ENCODE data around the gene WASF3.

The WASF3 gene

DNA sequence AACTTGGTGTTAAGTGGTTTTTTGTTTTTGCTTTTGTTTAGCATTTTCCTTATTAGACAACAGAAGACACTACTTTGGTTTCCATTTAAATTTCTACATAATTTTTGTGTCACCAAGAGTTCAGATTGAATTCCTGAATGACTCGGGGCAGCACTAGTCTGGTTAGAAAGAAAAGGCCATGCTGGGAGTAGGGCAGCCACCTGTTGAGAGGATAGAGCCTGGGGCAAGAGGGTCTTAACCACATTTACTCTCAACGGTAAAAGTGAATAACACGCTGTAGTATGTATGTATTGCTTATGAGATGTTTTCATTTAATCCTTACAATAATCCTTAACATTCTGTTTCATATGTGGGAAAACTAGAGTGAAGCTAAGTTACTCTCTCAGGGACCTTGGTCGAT is 131.5 kb downstream of the WASF3 start:
- no peak for DNase-seq

DNA sequence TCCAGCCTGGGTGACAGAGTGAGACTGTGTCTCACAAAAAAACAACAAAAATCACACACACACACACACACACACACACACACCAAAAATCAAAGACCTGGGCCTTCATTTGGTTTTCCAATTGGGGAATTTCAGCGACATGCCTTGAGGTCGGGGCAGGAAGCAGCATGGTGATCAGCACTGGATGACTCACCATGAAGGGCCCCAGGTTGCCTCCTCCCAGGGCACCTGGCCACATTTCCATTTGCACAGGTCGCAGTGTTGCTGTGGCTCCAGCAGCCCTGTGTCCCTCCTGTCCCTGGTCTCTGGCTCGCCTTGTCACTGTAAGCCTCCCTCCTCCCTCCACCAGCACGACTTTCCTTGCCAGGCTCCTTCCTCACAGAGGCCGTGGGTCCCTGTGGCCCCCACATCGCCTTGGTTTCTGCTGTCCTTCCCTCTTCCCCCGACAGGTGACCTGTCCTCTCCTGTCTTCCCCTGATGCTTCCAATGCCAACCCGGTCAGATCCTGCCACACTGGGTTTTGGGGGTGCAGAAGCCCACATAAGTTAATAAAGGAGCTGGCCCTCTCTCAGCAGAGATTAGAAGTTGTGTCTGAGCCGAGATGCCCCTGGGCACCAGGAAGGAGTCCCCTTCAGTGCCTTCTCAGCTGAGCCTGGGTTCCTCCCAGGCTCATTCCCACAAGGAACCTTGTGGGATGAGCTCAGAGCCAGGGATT is 136.4 kb downstream of the WASF3 start:
- DNase-seq, result no peak

DNA sequence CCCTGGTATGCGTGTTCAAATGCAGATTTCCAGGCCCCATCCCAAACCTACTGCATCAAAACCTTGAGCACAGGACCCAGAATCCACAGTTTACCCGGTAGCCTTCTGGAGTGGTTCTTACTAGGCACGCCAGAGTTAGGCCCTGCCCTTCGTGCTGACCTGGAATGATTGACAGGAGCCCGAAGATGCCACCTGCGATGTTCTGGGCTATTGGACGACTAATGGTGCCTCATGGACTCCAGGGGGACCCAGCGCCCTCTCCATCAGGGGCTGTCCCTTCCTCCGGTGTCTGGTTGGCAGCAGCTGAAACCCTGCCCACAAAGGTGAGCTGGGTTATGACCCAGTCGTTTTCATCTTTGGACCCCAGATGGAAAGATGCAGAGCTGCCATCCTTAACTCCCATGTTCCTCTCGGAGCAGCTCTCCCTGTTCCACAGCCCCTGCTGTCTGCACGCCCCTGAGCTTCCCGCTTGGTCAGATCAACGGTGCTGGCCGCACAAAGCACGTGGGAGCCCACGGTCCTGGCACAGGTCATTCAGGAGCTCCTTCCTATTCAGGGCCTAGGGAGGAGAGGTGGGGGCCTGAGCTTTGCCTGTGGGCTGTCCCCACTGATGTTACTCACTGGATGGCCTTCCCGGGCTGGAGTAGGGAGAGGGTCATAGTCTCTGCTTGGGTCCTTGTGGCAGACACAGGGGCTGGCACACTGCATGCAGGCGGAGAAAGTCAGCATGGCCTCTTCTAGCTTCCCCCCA is 137.3 kb downstream of the WASF3 start:
- no peak for DNase-seq

DNA sequence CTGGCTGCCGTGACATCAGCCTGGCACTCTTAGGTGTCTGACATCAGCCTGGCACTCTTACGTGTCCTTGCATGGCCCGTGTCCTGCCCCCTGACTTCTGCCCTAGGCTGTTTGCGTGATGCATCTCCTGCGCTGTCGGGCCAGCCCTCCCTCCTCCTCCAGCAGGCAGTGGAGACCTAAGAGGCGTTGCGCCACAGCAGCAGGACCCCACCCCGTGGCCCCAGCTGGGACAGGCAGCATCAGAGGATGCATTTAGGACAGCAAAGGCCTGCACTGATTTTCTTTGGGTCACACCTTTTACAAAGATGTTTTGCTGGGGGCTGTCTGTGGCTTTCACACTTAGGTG is 137.8 kb downstream of the WASF3 start:
- DNase-seq, result no peak

DNA sequence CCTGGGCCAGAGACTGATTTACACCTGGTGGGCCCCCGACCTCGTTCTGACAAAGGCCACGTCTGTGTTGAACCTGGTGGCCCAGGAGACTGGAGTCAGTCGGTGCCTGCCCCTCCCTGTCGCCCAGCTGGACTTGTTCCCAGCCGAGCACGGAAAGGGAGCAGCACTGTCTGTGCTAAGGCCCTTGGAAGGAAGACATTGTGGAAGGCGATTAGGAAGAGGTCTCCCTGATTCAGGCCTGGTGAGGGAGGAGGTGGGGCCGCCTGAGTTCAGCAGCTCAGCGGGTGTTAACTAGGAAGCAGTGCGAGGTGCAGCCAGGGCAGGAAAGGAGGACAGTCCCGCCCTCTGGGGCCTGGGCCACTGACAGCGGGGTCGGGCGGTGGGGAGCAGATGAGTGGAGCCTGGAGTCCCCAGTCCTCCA is 138.4 kb downstream of the WASF3 start:
- no peak for DNase-seq

DNA sequence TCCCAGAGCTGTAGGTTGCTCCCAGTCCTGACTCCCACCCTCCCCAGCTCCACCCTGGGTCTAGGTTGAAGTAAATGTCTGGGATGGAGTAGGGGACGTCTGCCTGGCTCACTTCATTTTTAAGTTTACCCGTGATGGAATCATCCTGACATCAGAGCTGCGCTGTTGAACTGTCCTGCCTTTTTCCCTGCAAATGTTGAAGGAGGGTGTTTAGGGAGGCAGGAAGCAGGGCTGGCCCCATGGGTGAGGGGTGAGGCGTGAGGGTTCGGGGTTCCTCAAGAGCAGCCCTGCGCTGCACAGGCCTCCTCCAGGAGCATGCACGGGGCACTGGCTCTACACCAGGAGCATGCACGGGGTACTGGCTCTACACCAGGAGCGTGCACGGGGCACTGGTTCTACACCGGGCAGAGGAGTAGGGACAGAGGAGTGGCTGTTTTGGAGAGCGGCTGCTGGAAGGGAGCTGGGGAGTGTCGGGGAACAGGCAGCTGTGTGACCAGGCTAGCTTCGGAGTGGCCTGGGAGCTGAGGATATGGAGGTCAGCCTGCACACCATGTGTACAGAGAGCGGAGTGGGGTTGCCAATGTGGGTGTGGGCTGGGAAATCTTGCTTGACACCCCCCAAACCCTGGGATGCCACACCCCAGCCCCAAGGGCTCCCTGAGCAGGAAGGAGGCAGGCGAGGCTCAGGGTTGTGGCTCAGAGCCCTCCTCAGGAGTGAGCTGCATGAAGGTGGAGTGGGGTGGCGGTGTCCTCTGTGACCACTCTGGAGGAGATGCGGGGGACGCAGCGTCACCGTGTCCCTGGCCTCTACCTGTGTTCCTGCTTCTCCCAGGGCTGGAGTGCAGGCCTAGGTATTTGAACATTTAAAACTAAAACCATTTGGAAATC is 139.8 kb downstream of the WASF3 start:
- no peak for DNase-seq

DNA sequence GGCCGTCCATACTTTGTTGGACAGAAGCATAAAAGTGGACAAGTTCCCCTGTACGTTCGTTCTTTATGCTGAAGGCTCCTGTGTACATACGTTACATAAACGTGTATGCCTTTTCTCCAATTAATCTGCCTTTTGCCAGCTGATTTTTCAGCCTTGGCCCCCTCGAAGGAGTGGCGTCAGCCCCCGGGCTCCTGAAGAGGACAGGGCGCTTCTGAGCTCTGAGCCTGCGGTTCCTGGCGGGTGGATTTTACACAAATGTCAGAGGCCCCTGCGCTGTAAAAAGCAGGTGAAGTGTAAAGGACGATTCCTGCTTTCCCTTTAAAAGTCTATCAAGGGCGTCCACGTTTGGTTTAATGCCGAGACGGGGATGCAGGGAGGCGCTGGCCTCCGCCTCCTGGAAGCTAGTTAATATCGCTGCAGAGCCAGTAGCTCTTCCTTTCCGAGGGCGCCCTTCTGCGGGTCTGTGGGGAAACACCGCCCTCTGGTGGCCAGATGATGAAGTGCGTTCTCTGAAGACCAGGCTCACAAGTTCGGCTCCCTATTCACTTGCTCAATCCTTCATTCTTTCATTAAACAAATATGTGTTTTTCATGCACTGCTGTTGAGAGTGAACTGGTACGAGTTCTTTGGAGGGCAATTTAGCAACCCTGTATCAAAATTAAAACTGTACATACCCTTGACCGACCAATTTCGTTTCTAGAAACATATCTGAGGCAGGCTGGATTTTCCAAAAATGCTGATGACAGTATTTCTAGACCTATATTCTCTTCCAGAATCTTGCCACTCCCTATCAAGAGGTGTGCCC is 141.1 kb downstream of the WASF3 start:
- peak; percentile 58 for DNase-seq

DNA sequence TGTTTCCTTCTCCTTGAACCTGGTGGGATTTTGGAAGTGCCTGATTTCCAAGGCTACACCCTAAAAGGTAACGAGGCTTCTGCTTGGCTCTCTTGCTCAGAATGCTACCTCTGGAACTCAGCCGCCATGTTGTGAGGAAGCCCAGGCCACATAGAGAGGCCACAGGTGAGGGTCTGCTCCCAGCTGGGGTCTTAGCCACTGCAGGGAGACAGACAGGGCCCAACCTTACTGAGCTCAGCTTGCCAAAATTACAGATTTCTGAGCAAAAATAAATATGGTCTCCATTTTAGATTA is 141.7 kb downstream of the WASF3 start:
- no peak for DNase-seq

DNA sequence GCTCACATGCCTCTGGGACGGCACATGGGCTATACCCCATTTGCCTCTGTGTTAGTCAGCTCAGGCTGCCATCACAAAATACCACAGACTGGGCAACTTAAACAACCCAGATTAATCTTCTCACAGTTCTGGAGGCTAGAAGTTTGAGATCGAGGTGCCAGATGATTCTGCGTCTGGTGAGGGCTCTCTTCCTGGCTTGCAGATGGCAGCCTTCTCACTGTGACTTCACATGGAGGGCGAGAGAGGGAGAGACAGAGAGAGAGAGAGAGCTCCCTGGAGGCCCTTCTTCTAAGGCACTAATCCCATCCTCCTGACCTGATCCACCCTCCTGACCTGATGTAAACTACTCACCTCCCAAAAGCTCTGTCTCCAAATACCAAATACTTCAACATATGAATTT is 148.1 kb downstream of the WASF3 start:
- DNase-seq, result no peak

DNA sequence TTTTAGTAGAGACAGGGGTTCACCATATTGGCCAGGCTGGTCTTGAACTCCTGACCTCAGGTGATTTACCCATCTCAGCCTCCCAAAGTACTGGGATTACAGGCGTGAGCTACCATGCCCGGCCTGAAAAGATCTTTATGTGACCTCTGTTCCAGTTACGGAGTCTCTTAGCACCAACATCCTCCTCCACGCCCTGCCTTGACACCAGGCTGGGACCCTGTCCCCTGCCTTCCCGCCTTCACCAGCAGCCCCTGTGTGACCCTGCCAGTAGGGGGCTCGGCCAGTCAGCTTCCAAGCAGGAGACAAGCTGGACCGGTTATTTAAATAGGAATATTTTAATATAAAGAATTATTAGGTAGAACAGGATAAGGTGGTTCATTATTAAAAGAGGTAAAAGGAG is 148.9 kb downstream of the WASF3 start:
- no peak for DNase-seq

DNA sequence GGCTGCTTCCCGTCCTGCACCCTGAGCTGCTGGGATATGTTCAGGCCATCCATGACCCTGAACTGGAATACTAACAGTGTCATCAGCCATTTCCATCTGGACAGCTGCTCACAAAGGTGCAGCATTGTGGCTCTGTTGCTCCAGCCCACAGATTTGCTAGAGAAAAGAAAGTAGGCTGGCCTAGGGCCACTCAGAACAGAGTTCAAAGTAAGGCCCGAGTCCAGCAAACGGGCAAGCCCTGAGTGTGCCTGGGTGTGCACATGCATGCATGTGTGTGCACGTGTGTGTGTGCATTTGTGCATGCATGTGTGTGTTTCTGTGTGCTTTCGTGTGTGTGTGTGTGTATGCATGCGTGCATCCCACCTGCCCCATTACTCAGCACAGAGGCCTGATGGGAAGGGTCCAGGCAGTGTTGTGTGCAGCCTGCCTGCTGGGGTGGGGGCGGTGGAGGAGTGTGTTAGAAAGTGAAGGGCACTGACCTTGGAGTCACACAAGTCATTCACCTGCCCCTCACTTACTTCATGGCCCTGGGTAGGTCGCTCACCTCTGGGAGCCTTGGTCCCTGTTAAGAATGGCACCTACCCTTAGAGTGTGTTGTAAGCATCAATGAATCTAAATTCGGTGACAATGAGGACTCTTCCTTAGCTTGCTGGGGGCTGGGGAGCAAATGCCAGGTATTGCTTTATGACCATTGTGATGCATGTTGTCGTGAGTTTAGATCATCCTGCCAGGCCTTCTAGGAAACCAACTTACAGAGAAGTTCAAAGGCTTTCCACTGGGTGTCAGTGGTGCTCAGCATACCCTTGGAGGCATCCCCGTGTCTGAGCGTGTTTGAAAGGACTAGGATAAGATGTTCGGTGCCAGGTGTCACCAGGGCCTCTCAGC is 149.9 kb downstream of the WASF3 start:
- DNase-seq, result no peak

DNA sequence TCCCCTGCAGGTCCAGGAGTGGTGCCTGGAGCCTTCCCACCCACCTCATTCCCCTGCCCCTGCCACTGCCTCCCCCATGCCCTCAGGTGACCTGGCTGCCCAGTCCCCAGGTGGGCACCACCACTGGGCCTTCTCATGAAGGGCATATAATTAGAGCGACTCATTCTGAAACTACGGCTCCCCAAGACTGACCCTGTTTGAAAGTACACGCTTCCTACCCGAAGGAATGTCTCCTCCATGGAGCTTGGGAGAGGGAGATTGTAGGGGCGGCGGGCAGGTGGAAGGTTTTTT is 150.5 kb downstream of the WASF3 start:
- no peak for DNase-seq

DNA sequence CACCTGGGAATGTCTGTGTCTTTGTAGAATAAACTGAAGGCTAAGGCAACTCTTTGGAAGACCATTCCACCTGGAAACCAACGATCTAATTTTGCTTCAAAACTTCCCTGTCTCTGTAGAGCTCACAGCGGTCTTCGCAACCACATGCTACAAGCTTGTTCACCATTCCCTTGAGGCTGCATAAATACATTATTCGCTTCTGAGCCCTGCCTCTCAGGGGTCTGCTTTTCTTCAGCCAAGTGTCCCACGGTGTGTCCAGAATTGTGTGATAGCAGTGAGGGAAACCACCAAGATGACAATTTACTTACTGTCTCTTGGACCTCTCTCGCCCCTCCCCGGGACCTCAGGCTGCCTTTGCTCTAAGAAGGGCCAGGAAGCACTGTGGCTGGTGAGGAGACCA is 152.0 kb downstream of the WASF3 start:
- DNase-seq, result no peak

DNA sequence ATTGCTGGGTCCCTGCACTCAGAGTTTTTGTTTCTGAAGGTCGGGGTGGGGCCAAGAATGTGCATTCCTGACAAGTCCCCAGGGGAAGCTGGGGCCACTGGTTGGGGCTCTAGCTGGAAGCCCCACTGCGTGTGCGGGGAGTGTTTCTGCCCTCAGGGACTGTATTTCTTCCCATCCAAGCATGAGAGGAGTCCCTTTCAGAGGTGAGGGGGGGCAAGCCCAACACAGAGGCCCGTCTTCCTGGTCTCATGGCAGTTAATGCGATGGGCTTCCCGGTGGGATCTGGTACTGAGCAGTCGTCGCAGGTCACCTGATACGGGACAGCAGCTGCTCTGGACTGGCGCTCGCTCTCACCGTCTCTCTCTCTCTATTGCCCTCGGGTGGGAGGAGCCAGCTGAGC is 152.7 kb downstream of the WASF3 start:
- DNase-seq, result no peak

DNA sequence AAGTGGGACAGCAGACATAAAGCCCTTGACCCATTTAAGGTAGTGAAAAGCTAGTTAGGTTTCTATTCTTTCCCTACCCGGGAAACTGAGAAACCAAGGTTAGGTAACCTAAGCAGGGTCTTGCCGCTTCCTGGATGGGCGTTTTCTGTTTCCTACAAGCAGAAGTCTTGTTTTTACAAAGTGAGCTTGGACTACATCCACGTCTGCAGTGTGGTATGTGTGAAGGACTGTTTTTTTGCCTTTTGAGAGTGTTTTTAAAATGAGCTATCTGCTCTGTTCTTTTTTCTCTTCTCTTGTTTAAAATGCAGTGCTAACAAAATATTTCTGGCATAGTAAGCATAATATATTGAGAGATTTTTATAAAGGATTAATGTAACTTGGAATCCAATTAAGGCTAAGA is 153.7 kb downstream of the WASF3 start:
- DNase-seq, result no peak

DNA sequence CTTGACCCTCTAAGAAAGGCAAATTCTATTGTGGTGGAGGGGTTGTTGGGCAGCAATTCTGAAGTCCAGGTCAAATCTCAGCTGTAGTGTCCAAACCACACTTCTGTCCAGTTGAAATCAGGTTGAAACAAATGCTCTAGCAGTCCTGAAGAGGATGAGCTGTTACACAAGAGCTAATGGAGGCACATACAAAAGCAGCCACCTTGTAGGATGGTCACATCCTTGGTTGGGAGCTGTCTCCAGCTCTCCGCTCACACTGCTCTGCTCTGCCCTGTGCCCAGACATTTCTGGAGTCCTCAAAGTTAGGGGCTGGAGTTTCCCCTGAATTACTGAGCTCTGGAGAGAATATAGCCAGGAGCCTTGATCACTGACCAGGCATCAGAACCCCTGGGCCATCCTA is 155.9 kb downstream of the WASF3 start:
- no peak for DNase-seq

DNA sequence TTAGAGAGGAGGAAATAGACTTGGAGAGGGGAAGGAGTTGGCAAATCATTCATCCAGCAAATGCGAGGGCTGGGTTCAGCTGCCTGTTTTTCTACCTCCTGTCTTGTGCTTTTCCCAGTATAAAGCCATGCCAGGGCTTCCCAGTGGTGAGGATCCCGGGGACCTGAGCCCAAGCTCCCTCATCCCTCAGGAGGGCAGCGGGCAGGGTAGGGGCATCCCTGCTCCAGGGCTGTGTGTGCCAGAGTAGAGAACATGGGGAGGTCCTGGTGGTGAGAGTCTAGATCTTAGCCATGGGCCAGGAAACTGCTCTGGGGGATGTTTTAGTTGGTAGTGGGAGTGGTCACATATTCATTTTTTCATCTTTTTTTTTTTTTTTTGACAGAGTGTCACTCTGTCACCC is 159.5 kb downstream of the WASF3 start:
- no peak for DNase-seq

DNA sequence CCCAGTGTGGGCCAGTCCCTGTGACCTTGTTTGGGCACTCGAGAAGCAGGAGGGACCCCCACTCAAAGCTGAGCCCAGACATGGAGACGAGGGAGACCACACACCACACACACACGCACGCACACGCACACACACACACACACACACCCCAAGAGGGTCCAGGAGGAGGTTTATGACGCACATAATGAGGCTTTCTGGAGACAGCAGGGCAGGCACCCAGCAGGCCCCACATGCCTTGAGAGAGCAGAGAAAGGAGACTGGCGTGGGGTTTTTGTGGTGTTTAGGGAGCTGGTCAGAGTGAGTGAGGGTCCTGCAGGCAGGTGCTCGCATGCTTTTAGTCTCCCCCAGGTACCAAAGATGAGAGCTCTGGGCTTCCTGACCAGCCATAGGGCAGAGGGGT is 160.7 kb downstream of the WASF3 start:
- no peak for DNase-seq

DNA sequence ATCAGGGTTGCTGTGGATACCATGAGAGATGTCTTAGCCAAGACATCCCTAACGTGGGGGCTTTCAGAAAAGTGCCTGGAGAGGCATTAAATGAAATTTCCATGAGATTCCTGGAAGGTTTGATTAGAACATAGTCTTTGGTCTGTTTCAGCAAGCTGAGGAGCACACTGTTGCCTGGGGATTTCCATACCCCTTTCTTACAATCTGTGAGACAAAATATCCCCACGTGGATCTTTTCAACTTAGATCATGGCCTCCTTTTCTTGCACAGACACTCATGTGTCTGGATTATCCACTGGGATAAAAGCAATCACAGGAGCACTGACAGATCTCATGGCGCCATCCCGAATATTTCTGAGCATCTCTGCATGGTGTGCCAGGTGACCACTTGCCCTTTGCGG is 161.4 kb downstream of the WASF3 start:
- DNase-seq, result no peak

DNA sequence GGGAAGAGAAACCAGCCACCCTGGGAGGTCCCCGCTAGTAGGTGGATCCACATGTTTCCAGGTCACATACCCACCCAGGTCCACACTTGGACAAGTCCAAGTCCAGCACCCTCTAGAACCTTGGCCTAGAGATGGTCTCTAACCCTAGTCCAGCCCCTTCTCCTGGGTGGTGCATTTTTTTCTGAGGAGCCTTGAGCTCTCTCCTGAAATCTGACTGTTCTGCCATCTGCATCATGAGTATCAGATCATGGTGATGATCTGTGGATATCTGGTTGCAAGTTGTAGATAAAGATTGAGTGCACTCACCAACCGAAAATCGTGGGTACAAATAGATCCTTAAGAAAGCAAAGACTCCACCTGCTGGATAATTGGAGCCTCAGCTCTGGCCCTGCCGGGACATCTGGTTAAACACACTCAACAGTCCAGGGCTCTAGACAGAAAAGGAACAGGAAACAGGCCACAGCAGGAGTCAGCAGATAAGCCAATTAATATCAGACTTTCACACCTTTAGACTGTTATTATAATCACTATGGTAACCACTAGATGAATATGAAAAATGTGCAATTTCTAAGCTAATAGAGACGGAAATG is 162.0 kb downstream of the WASF3 start:
- DNase-seq, result no peak

DNA sequence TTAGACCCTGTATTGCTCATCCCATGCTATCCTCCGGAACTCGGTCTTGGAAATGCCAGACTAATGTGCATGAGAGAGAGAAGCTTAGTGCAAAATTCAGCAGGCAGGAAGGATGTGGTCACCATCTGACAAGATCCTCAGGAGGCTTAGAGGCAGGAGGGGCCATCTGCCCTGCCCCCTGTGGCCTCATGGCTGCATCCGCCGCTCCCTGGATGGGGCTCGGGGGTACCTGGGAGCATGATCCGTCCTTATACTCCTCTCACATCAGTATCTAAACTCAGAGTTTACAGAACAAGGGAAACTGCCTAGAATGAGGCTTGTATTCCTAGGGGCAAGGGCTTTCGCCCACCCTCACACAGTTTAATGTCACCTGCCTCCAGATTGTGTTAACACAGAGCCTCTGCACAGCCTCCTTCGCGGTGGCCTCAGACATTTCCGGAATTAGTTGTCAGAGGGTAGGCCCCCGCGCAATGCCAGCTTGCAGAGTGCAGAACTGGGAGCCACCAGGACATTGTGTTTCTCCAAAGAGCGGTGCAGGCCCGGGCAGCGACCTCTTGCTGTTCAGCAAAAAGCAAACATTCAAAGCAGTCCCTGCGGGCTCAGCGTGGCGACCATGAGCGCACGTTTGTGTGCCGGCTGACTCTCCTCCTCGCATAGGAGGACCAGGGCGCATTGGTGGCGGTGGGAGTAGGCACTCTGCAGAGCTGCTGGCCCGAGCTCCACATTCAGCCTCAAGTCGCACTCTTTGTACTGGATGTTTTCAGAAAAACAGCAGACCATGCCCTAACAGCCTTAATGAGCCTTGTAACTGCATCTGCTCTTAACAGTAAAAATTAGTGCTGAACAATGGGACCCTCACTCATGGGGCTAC is 164.0 kb downstream of the WASF3 start:
- DNase-seq, result no peak
